ENCODE measurements around the gene ESYT1.
"Not testable (repeated sequence)": the region's sequence is repeated elsewhere in the genome, so short reads cannot be mapped to it uniquely, and the experiment has no call there.

Gene ESYT1

GRCh38 chr12:56103823-56104108 is 24.3 kb upstream of the ESYT1 start:
- DNase-seq: no peak

GRCh38 chr12:56104109-56104814 is 23.8 kb upstream of the ESYT1 start, which contains the start of gene PA2G4:
Gene PA2G4 (plus strand): TSS chr12:56104559. CDS start chr12:56104738, 179 bp downstream.
- peak; percentile 89 to 96 (median 94) for DNase-seq

DNA sequence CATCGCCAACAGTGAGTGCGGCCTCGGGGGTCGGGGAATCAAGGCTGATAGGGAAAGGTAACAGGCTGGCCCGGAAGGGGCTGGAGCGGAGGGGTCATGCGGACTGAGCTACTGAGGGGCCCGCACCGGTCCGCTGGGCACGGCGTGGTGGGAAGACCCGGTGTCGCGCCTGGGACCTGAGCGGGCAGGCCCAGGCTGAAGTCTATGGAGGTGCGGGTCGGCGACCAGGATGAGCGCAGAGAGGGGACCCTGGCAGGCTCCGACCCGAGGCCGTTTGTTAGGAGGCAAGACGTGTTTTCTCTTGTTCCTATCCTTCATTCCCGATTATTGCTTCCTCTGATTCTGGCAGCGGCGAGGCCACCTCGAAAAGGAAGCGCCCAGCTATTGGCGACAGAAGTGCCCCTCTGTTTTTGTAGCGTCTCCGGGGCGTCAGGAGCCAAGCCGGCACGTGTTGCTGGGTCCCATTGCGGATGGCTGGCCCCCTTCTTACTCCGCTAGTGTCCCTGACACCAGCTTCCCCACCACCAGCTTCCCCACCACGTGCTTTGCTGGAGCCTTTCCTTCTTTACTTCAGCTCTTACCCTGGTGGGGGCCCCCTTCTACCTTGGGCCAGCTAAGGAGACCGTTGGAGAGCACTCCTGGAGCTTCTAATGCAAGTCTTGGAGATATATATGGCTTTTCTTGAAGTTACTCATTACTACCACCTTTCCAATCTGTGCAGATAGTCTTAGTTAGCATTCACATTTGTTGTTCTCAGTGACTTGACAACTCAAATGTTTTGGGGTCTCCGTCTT is 23.1 kb upstream of the ESYT1 start:
- DNase-seq: no peak

DNA sequence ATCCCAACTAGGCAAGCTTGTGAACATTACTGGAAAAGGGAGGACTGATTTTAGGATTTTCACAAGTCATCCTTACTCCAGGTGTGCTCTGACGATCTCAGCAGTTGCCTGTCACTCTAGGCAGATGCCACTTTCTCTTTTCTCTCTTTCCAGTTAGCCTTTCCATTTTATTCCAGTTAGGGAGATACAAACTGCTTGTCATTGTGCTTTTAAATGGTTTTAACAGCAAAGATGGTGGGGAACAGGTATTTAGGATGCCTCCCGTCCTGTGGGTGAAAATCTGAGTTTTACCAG is 22.5 kb upstream of the ESYT1 start:
- no peak for DNase-seq

DNA sequence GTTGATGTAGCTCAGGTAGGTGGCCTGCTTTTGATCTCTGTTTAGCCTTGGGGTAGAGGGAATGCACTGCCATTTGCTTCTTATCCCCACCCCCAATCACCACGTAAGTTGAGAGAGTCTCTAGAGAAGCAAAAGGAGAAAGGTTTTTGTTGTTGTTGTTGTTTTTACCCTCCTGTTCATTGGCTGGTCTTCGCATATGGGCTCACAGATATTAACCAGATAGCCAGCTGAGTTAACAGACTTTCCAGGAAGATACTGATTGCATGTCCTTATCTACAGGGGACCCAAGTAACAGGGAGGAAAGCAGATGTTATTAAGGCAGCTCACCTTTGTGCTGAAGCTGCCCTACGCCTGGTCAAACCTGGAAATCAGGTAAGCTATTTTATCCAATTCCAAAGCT is 20.8 kb upstream of the ESYT1 start:
- no peak for DNase-seq

- DNase-seq: no peak
These were observed 17.5 kb upstream of the ESYT1 start for GRCh38 chr12:56110571-56110970.

DNA sequence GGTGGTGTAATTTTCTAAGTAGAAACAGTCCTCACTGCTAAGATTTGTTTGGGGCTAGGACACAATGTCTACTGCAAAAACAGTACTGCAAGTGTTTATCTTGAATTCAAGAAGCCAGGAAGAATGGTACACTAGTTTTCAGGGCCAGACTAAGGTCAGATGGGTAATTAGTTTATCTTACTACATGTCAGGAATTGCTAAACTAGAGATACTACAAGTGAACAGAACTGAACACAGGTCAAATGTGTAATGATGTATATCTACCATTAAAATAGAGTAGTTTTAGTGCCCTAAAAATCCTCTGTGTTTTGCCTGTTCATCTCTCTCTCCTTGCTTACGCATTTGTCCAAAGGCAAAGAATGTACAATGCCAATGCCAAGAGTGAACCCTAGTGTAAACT is 14.0 kb upstream of the ESYT1 start:
- DNase-seq: no peak

GRCh38 chr12:56115329-56115728 is 12.7 kb upstream of the ESYT1 start:
- no peak for DNase-seq

GRCh38 chr12:56116267-56117081 is 11.6 kb upstream of the ESYT1 start, which contains the start of gene RPL41:
Gene RPL41 (plus strand): TSS chr12:56116633.
- DNase-seq: peak; percentile 87 to 98 (median 91)

DNA sequence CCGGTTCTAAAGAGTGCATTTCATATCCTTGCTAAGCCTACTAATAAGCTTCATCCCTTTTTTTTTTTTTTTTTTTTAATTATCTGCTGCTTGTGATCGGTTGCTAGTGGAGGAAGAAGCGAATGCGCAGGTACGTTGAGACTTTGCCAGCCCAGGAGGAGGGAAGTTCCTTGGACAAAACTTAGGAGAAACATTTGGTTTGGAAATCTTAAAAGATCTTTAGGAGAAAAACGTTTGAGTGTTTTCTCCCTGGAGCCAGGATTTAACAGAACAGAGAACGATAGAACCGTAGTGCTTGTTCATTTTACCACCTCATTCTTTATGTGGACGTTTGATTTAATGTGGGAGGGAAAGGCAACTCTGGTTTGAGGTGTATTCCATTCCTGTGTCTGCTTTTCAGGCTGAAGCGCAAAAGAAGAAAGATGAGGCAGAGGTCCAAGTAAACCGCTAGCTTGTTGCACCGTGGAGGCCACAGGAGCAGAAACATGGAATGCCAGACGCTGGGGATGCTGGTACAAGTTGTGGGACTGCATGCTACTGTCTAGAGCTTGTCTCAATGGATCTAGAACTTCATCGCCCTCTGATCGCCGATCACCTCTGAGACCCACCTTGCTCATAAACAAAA is 10.9 kb upstream of the ESYT1 start:
- DNase-seq: not testable (repeated sequence)

DNA sequence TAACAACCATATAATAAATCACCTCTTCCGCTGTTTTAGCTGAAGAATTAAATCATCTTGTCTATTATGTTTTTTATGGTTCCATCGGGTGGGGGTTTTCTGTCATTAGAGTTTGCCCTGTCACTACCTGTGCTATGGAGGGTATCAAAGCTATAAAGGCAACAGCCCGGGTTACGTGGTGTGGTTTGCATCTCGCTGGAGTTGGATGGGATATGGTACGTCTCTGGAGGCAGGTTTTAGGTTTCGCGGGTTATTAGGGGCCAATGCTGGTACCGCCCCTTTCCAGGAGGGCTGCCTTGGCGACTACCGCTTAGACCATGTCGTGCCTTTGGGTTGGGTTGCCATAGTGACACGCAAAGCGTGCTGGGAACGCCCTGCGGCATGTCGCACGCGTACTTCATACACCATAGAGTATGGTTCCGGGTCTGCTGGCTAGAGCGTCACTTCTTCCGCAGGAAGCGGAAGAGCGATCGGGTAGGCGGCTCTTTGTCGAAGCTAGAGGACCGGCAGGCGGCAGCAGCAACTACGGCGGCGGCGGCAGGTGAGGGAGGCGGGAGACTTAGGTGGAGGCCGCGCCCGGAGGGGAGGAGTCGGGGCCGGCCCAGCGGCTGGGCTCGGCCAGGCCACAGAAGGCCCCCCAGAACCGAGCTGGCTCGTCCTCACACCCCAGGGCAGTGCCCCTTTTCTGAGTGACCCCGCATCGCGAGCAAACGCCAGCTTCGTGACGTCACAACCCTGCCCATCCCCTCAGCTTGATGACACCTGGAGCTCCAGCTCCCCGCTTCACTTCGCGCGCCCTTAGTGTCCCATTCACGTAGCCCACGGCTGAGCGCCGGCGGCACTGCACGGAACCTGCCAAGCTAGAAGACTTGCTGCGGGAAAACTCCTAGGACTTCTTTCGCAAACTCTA is 10.0 kb upstream of the ESYT1 start, which contains the start of gene ZC3H10:
Gene ZC3H10 (plus strand): TSS at position 489 of the 910 bp plus-strand sequence. CDS start 2,297 bp downstream, outside the sequence.
- DNase-seq: peak; percentile 94 to 97 (median 96)

DNA sequence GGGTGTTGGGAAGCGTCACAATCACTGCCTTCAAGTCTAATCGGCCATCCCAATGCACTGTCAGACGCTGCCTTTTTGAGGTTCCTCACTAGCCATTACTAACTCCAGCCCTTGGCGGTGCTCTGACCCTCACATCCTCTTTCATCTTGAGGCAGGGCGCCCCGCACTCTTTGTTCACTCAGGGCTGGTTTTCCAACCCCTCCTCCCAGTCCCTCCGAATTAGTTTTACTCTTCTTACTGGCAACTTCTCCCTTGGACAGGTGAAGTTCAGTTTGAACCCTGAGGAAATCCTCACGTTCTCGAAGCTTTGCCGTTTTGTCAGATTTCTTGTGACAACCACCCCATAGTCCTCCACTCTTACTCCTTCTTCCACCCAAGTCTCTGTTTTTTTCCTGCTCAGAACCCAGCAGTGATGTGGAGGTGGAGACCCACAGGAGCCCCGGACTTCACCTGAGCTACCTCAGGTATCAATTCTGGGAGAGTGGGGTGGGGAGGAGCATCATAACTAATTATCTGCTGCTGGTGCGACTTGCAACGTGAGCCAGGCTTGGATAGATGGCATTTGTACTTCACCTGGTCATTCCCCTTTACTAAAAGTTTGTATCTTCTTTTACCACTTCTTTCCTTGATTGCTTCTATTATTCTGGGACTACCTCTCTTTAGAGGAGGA is 9.2 kb upstream of the ESYT1 start:
- DNase-seq: no peak

GRCh38 chr12:56119361-56119796 is 8.7 kb upstream of the ESYT1 start:
- peak; percentile 24 to 64 (median 56) for DNase-seq

- DNase-seq: no peak
These were observed 7.8 kb upstream of the ESYT1 start for GRCh38 chr12:56120158-56120846.

DNA sequence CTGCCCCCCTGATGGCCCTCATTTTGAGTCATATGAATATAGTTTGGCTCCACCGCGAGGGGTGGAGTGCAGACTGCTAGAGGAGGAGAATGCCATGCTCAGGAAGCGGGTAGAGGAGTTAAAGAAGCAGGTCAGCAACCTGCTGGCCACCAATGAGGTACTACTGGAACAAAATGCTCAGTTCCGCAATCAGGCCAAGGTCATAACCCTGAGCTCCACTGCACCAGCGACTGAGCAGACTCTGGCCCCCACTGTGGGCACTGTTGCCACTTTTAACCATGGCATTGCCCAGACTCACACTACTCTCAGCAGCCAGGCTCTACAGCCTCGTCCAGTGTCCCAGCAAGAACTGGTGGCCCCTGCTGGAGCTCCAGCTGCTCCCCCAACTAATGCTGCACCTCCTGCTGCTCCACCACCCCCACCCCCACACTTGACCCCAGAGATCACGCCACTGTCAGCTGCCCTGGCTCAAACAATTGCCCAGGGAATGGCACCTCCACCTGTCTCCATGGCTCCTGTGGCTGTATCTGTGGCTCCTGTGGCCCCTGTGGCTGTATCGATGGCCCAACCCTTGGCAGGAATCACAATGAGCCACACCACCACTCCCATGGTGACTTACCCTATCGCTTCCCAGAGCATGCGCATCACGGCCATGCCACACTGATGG is 6.7 kb upstream of the ESYT1 start:
- DNase-seq: no peak

DNA sequence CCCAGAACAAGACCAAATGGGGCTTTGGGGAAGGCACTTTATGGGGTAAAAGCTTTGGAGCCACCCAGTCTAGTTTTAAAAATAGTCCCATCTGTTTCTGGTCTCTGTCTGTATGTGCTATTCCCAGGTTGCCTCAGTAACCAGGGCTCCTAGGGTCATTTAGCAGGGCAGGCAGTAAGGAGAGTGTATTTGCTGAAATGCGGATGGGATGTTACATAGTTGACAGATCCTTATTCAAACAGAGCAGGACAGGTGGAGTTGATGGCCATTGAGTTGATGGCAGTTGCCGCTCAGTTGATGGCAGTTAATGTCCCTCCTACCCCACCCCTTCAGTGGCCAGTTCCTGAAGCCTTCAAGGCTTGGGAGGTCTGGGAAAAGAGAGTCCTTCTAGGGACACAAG is 5.4 kb upstream of the ESYT1 start:
- DNase-seq: no peak

DNA sequence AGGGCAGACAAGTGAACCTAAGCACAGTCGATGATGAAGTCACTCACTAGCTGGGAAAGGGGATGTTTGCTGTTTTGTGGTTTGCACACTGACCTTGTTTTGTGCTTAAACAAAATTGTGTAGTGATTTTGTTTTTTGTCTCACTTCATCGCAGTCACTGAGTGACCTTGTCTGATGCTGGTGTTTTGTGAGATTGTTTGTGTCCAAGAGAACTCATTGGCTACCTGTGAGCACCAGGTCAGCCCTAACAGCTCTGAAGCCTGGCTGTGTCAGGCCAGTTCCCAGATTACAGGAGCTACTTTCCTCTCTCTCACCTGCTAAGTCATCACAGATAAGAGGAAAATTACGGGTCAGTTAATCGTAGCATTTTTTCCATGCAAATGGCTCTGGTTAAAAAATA is 3.9 kb upstream of the ESYT1 start:
- no peak for DNase-seq

GRCh38 chr12:56126732-56127239 is 1.3 kb upstream of the ESYT1 start:
- peak in 1 of 6 experiments; percentile 37 for DNase-seq

GRCh38 chr12:56127485-56127887 is 581 bp upstream of the ESYT1 start:
- no peak for DNase-seq

DNA sequence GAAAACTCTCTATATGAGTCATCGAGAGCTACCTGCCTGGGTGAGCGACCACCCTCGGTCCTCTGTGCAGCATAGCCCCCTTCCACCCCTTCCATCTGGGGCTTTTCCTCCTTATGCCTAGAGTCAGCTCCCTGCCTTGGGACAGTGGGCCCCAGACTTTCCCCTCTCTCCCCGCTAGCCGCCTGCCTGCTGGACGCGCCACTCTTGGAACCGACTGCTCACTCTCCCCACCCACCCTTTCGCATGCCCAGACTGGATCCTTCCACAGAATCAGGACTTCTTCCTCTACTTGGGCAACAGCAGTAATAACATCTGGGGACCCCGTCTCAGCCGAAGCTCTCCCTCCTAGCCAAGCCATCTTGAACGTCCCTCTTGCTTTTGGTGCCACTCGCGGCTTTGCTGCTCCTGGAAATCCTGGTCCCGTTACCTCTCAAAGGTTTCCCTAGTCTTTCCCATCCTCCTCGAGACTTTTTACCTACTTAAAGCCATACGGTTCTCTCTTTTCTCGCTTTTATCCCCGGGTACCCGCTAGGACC is 671 bp downstream of the ESYT1 start:
- DNase-seq: peak in 3 of 6 experiments; percentile 29 to 48 (median 37)
